ENCODE results near the gene KAT6B.

KAT6B gene

DNA sequence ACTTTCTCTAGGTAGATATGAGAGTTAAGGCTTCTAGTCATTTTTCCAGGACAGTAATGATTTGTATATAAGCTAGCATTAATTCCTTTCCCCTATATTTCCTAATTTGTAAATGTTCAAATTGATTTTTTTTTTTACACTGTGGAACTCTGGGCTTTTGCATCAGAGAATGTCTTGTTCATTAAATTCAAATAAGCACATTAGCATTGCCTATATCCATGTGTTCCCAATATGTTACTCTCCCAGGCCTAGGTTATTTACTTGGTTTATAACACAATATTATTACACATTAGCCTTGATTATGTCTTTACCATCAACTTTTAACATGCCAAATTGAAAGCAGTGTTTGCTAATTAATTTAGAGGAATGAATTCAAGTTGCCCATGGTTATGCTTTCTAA lies 201.6 kb downstream of the KAT6B start:
- Mint-ChIP-seq H3K36me3 (ENCODE audit: low read depth) (peaks cover 72% of the 10 kb centered on the region), H3K27me3 (ENCODE audit: low read depth, poor library complexity) (no peaks in the 10 kb centered on the region), H3K4me1 (peaks cover 10% of the 10 kb centered on the region), H3K9me3 (no peaks in the 10 kb centered on the region), H3K27ac (no peak overlapping the region), H3K4me3 (no peak overlapping the region)
- TF ChIP-seq, protein P1, sequence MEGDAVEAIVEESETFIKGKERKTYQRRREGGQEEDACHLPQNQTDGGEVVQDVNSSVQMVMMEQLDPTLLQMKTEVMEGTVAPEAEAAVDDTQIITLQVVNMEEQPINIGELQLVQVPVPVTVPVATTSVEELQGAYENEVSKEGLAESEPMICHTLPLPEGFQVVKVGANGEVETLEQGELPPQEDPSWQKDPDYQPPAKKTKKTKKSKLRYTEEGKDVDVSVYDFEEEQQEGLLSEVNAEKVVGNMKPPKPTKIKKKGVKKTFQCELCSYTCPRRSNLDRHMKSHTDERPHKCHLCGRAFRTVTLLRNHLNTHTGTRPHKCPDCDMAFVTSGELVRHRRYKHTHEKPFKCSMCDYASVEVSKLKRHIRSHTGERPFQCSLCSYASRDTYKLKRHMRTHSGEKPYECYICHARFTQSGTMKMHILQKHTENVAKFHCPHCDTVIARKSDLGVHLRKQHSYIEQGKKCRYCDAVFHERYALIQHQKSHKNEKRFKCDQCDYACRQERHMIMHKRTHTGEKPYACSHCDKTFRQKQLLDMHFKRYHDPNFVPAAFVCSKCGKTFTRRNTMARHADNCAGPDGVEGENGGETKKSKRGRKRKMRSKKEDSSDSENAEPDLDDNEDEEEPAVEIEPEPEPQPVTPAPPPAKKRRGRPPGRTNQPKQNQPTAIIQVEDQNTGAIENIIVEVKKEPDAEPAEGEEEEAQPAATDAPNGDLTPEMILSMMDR (IDR thresholded peaks at IDR 0.05): no peak
- no peak for DNase-seq

DNA sequence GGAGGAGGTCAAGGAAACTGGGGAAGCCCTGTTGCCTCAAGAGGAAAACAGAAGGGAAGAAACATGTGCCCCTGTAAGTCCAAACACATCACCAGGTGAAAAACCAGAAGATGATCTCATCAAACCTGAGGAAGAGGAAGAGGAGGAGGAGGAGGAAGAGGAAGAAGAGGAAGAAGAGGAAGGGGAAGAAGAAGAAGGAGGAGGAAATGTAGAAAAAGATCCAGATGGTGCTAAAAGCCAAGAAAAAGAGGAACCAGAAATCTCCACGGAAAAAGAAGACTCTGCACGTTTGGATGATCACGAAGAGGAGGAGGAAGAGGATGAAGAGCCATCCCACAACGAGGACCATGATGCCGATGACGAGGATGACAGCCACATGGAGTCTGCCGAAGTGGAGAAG lies 202.3 kb downstream of the KAT6B start:
- no peak for DNase-seq
- Mint-ChIP-seq H3K9me3 (no peaks in the 10 kb centered on the region), H3K36me3 (ENCODE audit: low read depth) (peaks cover 67% of the 10 kb centered on the region), H3K27me3 (ENCODE audit: low read depth, poor library complexity) (no peaks in the 10 kb centered on the region), H3K27ac (peak overlapping the region; percentile 2), H3K4me1 (peaks cover 10% of the 10 kb centered on the region), H3K4me3 (no peak overlapping the region)
- TF ChIP-seq, protein P1 (IDR thresholded peaks at IDR 0.05): no peak

DNA sequence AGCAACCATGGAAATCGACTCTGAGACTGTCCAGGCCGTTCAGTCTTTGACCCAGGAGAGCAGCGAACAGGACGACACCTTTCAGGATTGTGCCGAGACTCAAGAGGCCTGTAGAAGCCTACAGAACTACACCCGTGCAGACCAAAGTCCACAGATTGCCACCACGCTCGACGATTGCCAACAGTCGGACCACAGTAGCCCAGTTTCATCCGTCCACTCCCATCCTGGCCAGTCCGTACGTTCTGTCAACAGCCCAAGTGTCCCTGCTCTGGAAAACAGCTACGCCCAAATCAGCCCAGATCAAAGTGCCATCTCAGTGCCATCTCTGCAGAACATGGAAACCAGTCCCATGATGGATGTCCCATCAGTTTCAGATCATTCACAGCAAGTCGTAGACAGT lies 203.0 kb downstream of the KAT6B start:
- H3K4me3 Mint-ChIP-seq: no peak overlapping the region
- H3K27ac Mint-ChIP-seq: no peak overlapping the region
- H3K9me3 Mint-ChIP-seq: no peaks in the 10 kb centered on the region
- TF ChIP-seq, protein P1 (IDR thresholded peaks at IDR 0.05): no peak
- H3K27me3 Mint-ChIP-seq (ENCODE audit: low read depth, poor library complexity): no peaks in the 10 kb centered on the region
- DNase-seq: no peak
- peaks cover 67% of the 10 kb centered on the region for H3K36me3 Mint-ChIP-seq (ENCODE audit: low read depth)
- peaks cover 9% of the 10 kb centered on the region for H3K4me1 Mint-ChIP-seq

DNA sequence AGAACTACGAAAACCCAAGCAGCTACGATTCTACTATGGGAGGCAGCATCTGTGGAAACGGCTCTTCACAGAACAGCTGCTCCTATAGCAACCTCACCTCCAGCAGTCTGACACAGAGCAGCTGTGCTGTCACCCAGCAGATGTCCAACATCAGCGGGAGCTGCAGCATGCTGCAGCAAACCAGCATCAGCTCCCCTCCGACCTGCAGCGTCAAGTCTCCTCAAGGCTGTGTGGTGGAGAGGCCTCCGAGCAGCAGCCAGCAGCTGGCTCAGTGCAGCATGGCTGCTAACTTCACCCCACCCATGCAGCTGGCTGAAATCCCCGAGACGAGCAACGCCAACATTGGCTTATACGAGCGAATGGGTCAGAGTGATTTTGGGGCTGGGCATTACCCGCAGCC lies 203.5 kb downstream of the KAT6B start:
- DNase-seq: no peak
- Mint-ChIP-seq H3K9me3 (no peaks in the 10 kb centered on the region), H3K27me3 (ENCODE audit: low read depth, poor library complexity) (no peaks in the 10 kb centered on the region), H3K27ac (no peak overlapping the region), H3K4me1 (peaks cover 5% of the 10 kb centered on the region), H3K4me3 (no peak overlapping the region), H3K36me3 (ENCODE audit: low read depth) (peaks cover 63% of the 10 kb centered on the region)
- TF ChIP-seq, protein P1 (IDR thresholded peaks at IDR 0.05): no peak

DNA sequence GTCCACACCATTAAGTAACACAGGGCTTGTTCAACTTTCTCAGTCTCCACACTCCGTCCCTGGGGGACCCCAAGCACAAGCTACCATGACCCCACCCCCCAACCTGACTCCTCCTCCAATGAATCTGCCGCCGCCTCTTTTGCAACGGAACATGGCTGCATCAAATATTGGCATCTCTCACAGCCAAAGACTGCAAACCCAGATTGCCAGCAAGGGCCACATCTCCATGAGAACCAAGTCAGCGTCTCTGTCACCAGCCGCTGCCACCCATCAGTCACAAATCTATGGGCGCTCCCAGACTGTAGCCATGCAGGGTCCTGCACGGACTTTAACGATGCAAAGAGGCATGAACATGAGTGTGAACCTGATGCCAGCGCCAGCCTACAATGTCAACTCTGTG lies 204.0 kb downstream of the KAT6B start:
- DNase-seq: no peak
- Mint-ChIP-seq H3K4me1 (no peaks in the 10 kb centered on the region), H3K27ac (no peak overlapping the region), H3K27me3 (ENCODE audit: low read depth, poor library complexity) (peaks cover under 1% of the 10 kb centered on the region), H3K4me3 (no peak overlapping the region), H3K9me3 (no peaks in the 10 kb centered on the region), H3K36me3 (ENCODE audit: low read depth) (peaks cover 58% of the 10 kb centered on the region)
- TF ChIP-seq, protein P1 (IDR thresholded peaks at IDR 0.05): no peak

DNA sequence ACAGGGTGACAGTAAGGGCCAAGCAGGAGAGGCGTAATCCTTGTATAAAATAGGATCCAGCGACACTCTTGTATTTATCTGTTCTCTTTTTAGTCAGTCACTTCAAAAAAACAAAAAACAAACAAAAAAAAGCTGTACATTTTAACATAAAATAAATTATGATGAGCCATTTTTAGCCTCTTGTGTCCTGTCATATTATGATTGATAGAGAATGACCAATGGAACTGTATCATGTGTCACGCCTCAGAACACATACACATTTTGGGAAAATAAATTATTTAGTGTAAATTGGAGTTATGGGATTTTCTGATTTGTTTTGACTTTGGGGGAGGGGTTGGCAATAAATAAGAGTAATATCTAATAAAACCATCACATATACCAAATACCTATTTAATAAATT lies 205.7 kb downstream of the KAT6B start:
- Mint-ChIP-seq H3K9me3 (no peaks in the 10 kb centered on the region), H3K4me3 (no peak overlapping the region), H3K27ac (no peak overlapping the region), H3K27me3 (ENCODE audit: low read depth, poor library complexity) (peaks cover 7% of the 10 kb centered on the region), H3K36me3 (ENCODE audit: low read depth) (peaks cover 47% of the 10 kb centered on the region), H3K4me1 (no peaks in the 10 kb centered on the region)
- no peak for DNase-seq
- TF ChIP-seq, protein P1 (IDR thresholded peaks at IDR 0.05): no peak
